ENCODE results near the gene TMEM116.
"Not testable (repeated sequence)": the region's sequence is repeated elsewhere in the genome, so short reads cannot be mapped to it uniquely, and the experiment has no call there.

Gene TMEM116

GRCh38 chr12:111950961-111951676, 61.8 kb downstream of the TMEM116 start:
- not testable (repeated sequence) for DNase-seq; H3K9me3 ChIP-seq (ENCODE audit: insufficient read depth, low read depth, low read length); H3K27ac ChIP-seq (ENCODE audit: low read depth, low read length); H3K9ac ChIP-seq (ENCODE audit: low read length); H3K79me1 ChIP-seq (ENCODE audit: low read length); H3K4me1 ChIP-seq (ENCODE audit: control insufficient read depth in 1 of 2, insufficient read depth in 2 of 2, low read length in 2 of 2); H2BK5ac ChIP-seq (ENCODE audit: low read depth, low read length, poor library complexity); H2AK5ac ChIP-seq (ENCODE audit: low read length); H3K79me2 ChIP-seq (ENCODE audit: control insufficient read depth, insufficient read depth, low read length, poor library complexity); H3K27me3 ChIP-seq (ENCODE audit: insufficient read depth, low read length); H3K36me3 ChIP-seq (ENCODE audit: control insufficient read depth in 1 of 2, insufficient read depth in 2 of 2, low read length in 2 of 2); H2AFZ ChIP-seq (ENCODE audit: insufficient read depth, low read length, poor library complexity); H3K18ac ChIP-seq (ENCODE audit: low read length); H3K4ac ChIP-seq (ENCODE audit: low read depth, low read length); H4K12ac ChIP-seq (ENCODE audit: low read depth, low read length); H3K14ac ChIP-seq (ENCODE audit: low read length); H2BK120ac ChIP-seq (ENCODE audit: insufficient read depth, low read length, poor library complexity); H3K4me2 ChIP-seq (ENCODE audit: low read length); H4K8ac ChIP-seq (ENCODE audit: low read depth, low read length); H2BK12ac ChIP-seq (ENCODE audit: low read length); H3K23ac ChIP-seq (ENCODE audit: low read length); H3K4me3 ChIP-seq (ENCODE audit: low read depth, low read length); H4K91ac ChIP-seq (ENCODE audit: low read depth, low read length)
- no CpG with 5 or more reads among the region's 3 CpGs for WGBS (ENCODE audit: extremely low coverage, insufficient coverage, insufficient read length)

- H2AK5ac ChIP-seq (ENCODE audit: low read length), result no peak overlapping the region
- DNase-seq, result peak in 1 of 2 donors; percentile 57
- no CpG with 5 or more reads among the region's 1 CpG for WGBS (ENCODE audit: extremely low coverage, insufficient coverage, insufficient read length)
Observed at GRCh38 chr12:111943929-111944328, 69.0 kb downstream of the TMEM116 start.

GRCh38 chr12:111942557-111942956, 70.4 kb downstream of the TMEM116 start:
- no peak overlapping the region for H3K9ac ChIP-seq (ENCODE audit: low read length)
- no peaks in the 10 kb centered on the region for H3K4me1 ChIP-seq (ENCODE audit: control insufficient read depth in 1 of 2, insufficient read depth in 2 of 2, low read length in 2 of 2)
- H3K4me2 ChIP-seq (ENCODE audit: low read length), result no peak overlapping the region
- no peak overlapping the region for H3K4ac ChIP-seq (ENCODE audit: low read depth, low read length)
- H3K27me3 ChIP-seq (ENCODE audit: insufficient read depth, low read length), result no peaks in the 10 kb centered on the region
- H4K91ac ChIP-seq (ENCODE audit: low read depth, low read length), result no peak overlapping the region
- no peak overlapping the region for H2BK120ac ChIP-seq (ENCODE audit: insufficient read depth, low read length, poor library complexity)
- H3K14ac ChIP-seq (ENCODE audit: low read length), result no peak overlapping the region
- H3K79me2 ChIP-seq (ENCODE audit: control insufficient read depth, insufficient read depth, low read length, poor library complexity), result no peaks in the 10 kb centered on the region
- WGBS (ENCODE audit: extremely low coverage, insufficient coverage, insufficient read length), result no CpG with 5 or more reads among the region's 5 CpGs
- no peak overlapping the region for H4K8ac ChIP-seq (ENCODE audit: low read depth, low read length)
- H2BK5ac ChIP-seq (ENCODE audit: low read depth, low read length, poor library complexity), result no peak overlapping the region
- H3K4me3 ChIP-seq (ENCODE audit: low read depth, low read length), result no peak overlapping the region
- H3K9me3 ChIP-seq (ENCODE audit: insufficient read depth, low read depth, low read length), result no peaks in the 10 kb centered on the region
- no peaks in the 10 kb centered on the region for H3K36me3 ChIP-seq (ENCODE audit: control insufficient read depth in 1 of 2, insufficient read depth in 2 of 2, low read length in 2 of 2)
- H3K23ac ChIP-seq (ENCODE audit: low read length), result no peak overlapping the region
- H2AFZ ChIP-seq (ENCODE audit: insufficient read depth, low read length, poor library complexity), result no peak overlapping the region
- no peak overlapping the region for H2AK5ac ChIP-seq (ENCODE audit: low read length)
- no peak overlapping the region for H3K27ac ChIP-seq (ENCODE audit: low read depth, low read length)
- peak; percentile 59 to 71 for DNase-seq
- H3K18ac ChIP-seq (ENCODE audit: low read length), result no peak overlapping the region
- H3K79me1 ChIP-seq (ENCODE audit: low read length), result peaks cover 2% of the 10 kb centered on the region
- no peak overlapping the region for H2BK12ac ChIP-seq (ENCODE audit: low read length)
- no peak overlapping the region for H4K12ac ChIP-seq (ENCODE audit: low read depth, low read length)

More at GRCh38 chr12:111943929-111944328, 69.0 kb downstream of the TMEM116 start:
- Histone ChIP-seq H2BK5ac (ENCODE audit: low read depth, low read length, poor library complexity) (no peak overlapping the region), H3K4me2 (ENCODE audit: low read length) (no peak overlapping the region), H3K36me3 (ENCODE audit: control insufficient read depth in 1 of 2, insufficient read depth in 2 of 2, low read length in 2 of 2) (no peaks in the 10 kb centered on the region), H3K23ac (ENCODE audit: low read length) (no peak overlapping the region), H4K91ac (ENCODE audit: low read depth, low read length) (no peak overlapping the region), H2BK120ac (ENCODE audit: insufficient read depth, low read length, poor library complexity) (no peak overlapping the region), H3K79me2 (ENCODE audit: control insufficient read depth, insufficient read depth, low read length, poor library complexity) (no peaks in the 10 kb centered on the region), H4K8ac (ENCODE audit: low read depth, low read length) (no peak overlapping the region), H4K12ac (ENCODE audit: low read depth, low read length) (no peak overlapping the region), H3K4ac (ENCODE audit: low read depth, low read length) (no peak overlapping the region), H2BK12ac (ENCODE audit: low read length) (no peak overlapping the region), H3K4me1 (ENCODE audit: control insufficient read depth in 1 of 2, insufficient read depth in 2 of 2, low read length in 2 of 2) (no peaks in the 10 kb centered on the region), H3K27ac (ENCODE audit: low read depth, low read length) (no peak overlapping the region), H3K14ac (ENCODE audit: low read length) (no peak overlapping the region), H3K18ac (ENCODE audit: low read length) (no peak overlapping the region), H2AFZ (ENCODE audit: insufficient read depth, low read length, poor library complexity) (no peak overlapping the region), H3K79me1 (ENCODE audit: low read length) (peaks cover 2% of the 10 kb centered on the region), H3K9ac (ENCODE audit: low read length) (no peak overlapping the region), H3K4me3 (ENCODE audit: low read depth, low read length) (no peak overlapping the region), H3K9me3 (ENCODE audit: insufficient read depth, low read depth, low read length) (no peaks in the 10 kb centered on the region), H3K27me3 (ENCODE audit: insufficient read depth, low read length) (no peaks in the 10 kb centered on the region)

- Histone ChIP-seq H4K91ac (ENCODE audit: low read depth, low read length) (no peak overlapping the region), H3K18ac (ENCODE audit: low read length) (no peak overlapping the region), H2BK120ac (ENCODE audit: insufficient read depth, low read length, poor library complexity) (no peak overlapping the region), H3K14ac (ENCODE audit: low read length) (no peak overlapping the region), H3K23ac (ENCODE audit: low read length) (no peak overlapping the region), H2AFZ (ENCODE audit: insufficient read depth, low read length, poor library complexity) (no peak overlapping the region), H2BK5ac (ENCODE audit: low read depth, low read length, poor library complexity) (no peak overlapping the region), H3K9ac (ENCODE audit: low read length) (no peak overlapping the region), H3K9me3 (ENCODE audit: insufficient read depth, low read depth, low read length) (no peaks in the 10 kb centered on the region), H3K79me2 (ENCODE audit: control insufficient read depth, insufficient read depth, low read length, poor library complexity) (no peaks in the 10 kb centered on the region), H3K4me2 (ENCODE audit: low read length) (no peak overlapping the region), H3K79me1 (ENCODE audit: low read length) (no peaks in the 10 kb centered on the region), H4K8ac (ENCODE audit: low read depth, low read length) (no peak overlapping the region), H2AK5ac (ENCODE audit: low read length) (no peak overlapping the region), H3K27me3 (ENCODE audit: insufficient read depth, low read length) (no peaks in the 10 kb centered on the region), H2BK12ac (ENCODE audit: low read length) (no peak overlapping the region), H3K4me3 (ENCODE audit: low read depth, low read length) (no peak overlapping the region), H3K27ac (ENCODE audit: low read depth, low read length) (no peak overlapping the region), H4K12ac (ENCODE audit: low read depth, low read length) (no peak overlapping the region), H3K36me3 (ENCODE audit: control insufficient read depth in 1 of 2, insufficient read depth in 2 of 2, low read length in 2 of 2) (no peaks in the 10 kb centered on the region), H3K4ac (ENCODE audit: low read depth, low read length) (no peak overlapping the region), H3K4me1 (ENCODE audit: control insufficient read depth in 1 of 2, insufficient read depth in 2 of 2, low read length in 2 of 2) (no peaks in the 10 kb centered on the region)
- WGBS (ENCODE audit: extremely low coverage, insufficient coverage, insufficient read length), result no CpG with 5 or more reads among the region's 1 CpG
- no peak for DNase-seq
Observed at GRCh38 chr12:111937429-111937828, 75.5 kb downstream of the TMEM116 start.
